ENCODE data around the gene FBXW4.

GRCh38 chr10:101630633-101630920 is 64.4 kb downstream of the FBXW4 start:
- TF ChIP-seq POLR2A (IDR thresholded peaks at IDR 0.05) (no peak), CTCF (IDR thresholded peaks at IDR 0.05) (no peak), POLR2AphosphoS5 (IDR thresholded peaks at IDR 0.05) (no peak), EP300 (IDR thresholded peaks at IDR 0.05) (no peak)

Measured in stomach (tissue), 4 donors.